AG04450 (cell line): Measurements from ENCODE around the gene CHRM2. TPM values are rescaled to one million over a fixed set of nuclear protein-coding genes. Genes with fewer than 3 reads are reported as not detected.
A peak's percentile ranks its signal among the peaks of the same experiment; 100 is the strongest.
"Not testable (repeated sequence)": the region's sequence is repeated elsewhere in the genome, so short reads cannot be mapped to it uniquely, and the experiment has no call there.

Experiments used
- CTCF ChIA-PET: fragments of 300-600, 350-600 bp; formaldehyde crosslinking; extraction: SDS; loops from one replicate; lab custom pipeline; 2022; ENCODE audit warnings: antibody characterized with exemption, inconsistent platforms; lab: Charles Lee
- POLR2A ChIA-PET: fragments of 350-600 bp; formaldehyde crosslinking; extraction: SDS; loops from one replicate; lab custom pipeline; 2021; ENCODE audit warnings: antibody characterized with exemption, inconsistent platforms; lab: Yijun Ruan, JAX
- DNase-seq: peaks from one replicate; pipeline ENCODE4 v3.0.0-alpha.2; 2011; ENCODE audit warnings: low read depth, low spot score
- H3K27ac ChIP-seq: one replicate; pipeline ENCODE4 v1.5.1; 2012; ENCODE audit warnings: low read depth, low read length, control low read depth
- H3K27me3 ChIP-seq: one replicate; pipeline ENCODE4 v1.6.0; 2012; ENCODE audit warnings: low read length; ENCODE audit not compliant: control insufficient read depth, insufficient read depth
- H3K4me3 ChIP-seq: 2 replicates; pipeline ENCODE4 v1.5.1; 2011; ENCODE audit warnings: mild to moderate bottlenecking, low read depth, low read length, control low read depth
- H3K9me3 ChIP-seq: 2 replicates; pipeline ENCODE4 v1.5.1; 2012; ENCODE audit warnings: low read length; ENCODE audit not compliant: control insufficient read depth, insufficient read depth
- CTCF ChIP-seq: IDR thresholded peaks from 2 replicates; pipeline ENCODE4 v1.5.1; 2011; ENCODE audit warnings: low read depth, low read length, control low read depth, inconsistent platforms
- polyA minus RNA-seq: library from RNA; depleted of rRNA, polyadenylated mRNA; stranded (reverse); fragments of >200 nt; gene quantifications from 2 replicates; pipeline ENCODE4 v1.2.3, GENCODE V29; 2011; rRNA and poly(A)+ RNA removed
- polyA plus RNA-seq: library from polyadenylated mRNA; depleted of rRNA; stranded (reverse); fragments of >200 nt; gene quantifications from 2 replicates; pipeline ENCODE4 v1.2.3, GENCODE V29; 2011; rRNA removed

CHRM2 gene
- polyA plus RNA-seq (76.3 and 85.6 TPM in 2 replicates), polyA minus RNA-seq (179 and 186 TPM in 2 replicates)

GRCh38 chr7:136868496-136869000 lies at the start of gene CHRM2:
TSS of gene CHRM2 (plus strand) at chr7:136868652. CDS start at chr7:137014866, 146,214 bp downstream.
- no peak for TF ChIP-seq CTCF
- Histone ChIP-seq H3K27me3 (no peaks in the 10 kb centered on the region), H3K27ac (peak within 1 kb of the TSS; percentile 72), H3K4me3 (peak within 1 kb of the TSS; percentile 87), H3K9me3 (no peaks in the 10 kb centered on the region)
- DNase-seq = peak; percentile 50
- POLR2A ChIA-PET = interaction anchor here (0.5 to 1.7 kb wide), 5 partner anchors 55 to 1002 kb away, joined by 3 to 5 read pairs (median 3); no protein-coding TSS in a partner anchor
- CTCF ChIA-PET = interaction anchor here (0.7 to 1.4 kb wide), 3 partner anchors 9 to 723 kb away, joined by 3 to 4 read pairs (median 3); no protein-coding TSS in a partner anchor

GRCh38 chr7:136831398-136831797 lies 37.1 kb upstream of the CHRM2 start:
- POLR2A ChIA-PET, H3K27me3 ChIP-seq, CTCF ChIA-PET, H3K9me3 ChIP-seq, H3K4me3 ChIP-seq, DNase-seq, H3K27ac ChIP-seq: not testable (repeated sequence)

- Histone ChIP-seq H3K4me3 (no peak overlapping the region), H3K9me3 (no peaks in the 10 kb centered on the region), H3K27me3 (peaks cover 5% of the 10 kb centered on the region), H3K27ac (no peak overlapping the region)
- CTCF ChIA-PET = no interaction called here
- DNase-seq = no peak
- TF ChIP-seq CTCF = no peak
- POLR2A ChIA-PET = no interaction called here
Measured at GRCh38 chr7:136845899-136846465, 22.5 kb upstream of the CHRM2 start.

GRCh38 chr7:136847858-136848257 lies 20.6 kb upstream of the CHRM2 start:
- CTCF ChIA-PET = no interaction called here
- DNase-seq = no peak
- POLR2A ChIA-PET = no interaction called here
- no peak for TF ChIP-seq CTCF
- H3K4me3 ChIP-seq = no peak overlapping the region
- H3K27me3 ChIP-seq = peaks cover 5% of the 10 kb centered on the region
- H3K9me3 ChIP-seq = no peaks in the 10 kb centered on the region
- H3K27ac ChIP-seq = no peak overlapping the region

- POLR2A ChIA-PET = no interaction called here
- peaks cover 5% of the 10 kb centered on the region for H3K27me3 ChIP-seq
- H3K4me3 ChIP-seq = no peak overlapping the region
- CTCF ChIA-PET = no interaction called here
- no peak overlapping the region for H3K27ac ChIP-seq
- no peaks in the 10 kb centered on the region for H3K9me3 ChIP-seq
- TF ChIP-seq CTCF = no peak
- no peak for DNase-seq
Measured at GRCh38 chr7:136853654-136854053, 14.8 kb upstream of the CHRM2 start.
